Measurements from ENCODE around the gene PRKG1.

GRCh38 chr10:51606825-51607462 is 532.7 kb downstream of the PRKG1 start:
- TF ChIP-seq POLR2A (IDR thresholded peaks at IDR 0.05; ENCODE audit: low read depth, low read length) = no peak
- TF ChIP-seq SPI1 (IDR thresholded peaks at IDR 0.05; ENCODE audit: low read depth, low read length) = no peak

Data from GM12891 (cell line).